ENCODE data around the gene SLC24A4. TPM values are rescaled to one million over a fixed set of nuclear protein-coding genes. Genes with fewer than 3 reads are reported as not detected.
A peak's percentile ranks its signal among the peaks of the same experiment; 100 is the strongest.

SLC24A4 gene
- total RNA-seq, 4 donors from 2014 or later = 0.08 to 0.37 (median 0.22) TPM

DNA sequence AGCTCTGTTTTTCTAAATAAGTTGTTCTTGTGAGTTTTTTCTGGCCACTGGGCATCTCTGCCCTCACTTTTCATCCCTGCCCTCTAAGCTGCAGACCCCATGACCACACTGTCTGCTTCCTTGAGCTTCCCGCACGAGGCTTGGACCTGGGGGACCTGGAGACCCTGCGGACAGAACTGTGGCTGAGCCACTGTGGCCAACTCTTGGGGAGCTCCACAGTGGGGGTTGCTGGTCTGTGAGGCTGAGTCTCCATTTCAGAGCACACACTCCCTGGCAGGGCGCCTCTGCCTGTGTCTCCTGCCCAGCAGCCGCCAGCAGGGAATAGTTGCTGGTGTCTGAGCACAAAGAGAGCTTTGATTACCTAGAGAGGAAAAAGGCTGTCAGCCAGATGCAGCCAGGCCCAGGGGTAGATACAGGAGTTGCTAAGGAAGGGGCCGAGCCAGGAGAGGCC lies 177.6 kb downstream of the SLC24A4 start:
- peak in 1 of 2 donors; percentile 85 for DNase-seq (ENCODE audit: low spot score in 2 of 2)
- WGBS, 2 donors = 74 to 76% methylated on average over 6 of the region's 6 CpGs
- H3K4me3 ChIP-seq (ENCODE audit: low read depth, poor library complexity, severe bottlenecking) = no peak overlapping the region
- TF ChIP-seq POLR2A (IDR thresholded peaks at IDR 0.05) = no peak
- TF ChIP-seq, protein P1, sequence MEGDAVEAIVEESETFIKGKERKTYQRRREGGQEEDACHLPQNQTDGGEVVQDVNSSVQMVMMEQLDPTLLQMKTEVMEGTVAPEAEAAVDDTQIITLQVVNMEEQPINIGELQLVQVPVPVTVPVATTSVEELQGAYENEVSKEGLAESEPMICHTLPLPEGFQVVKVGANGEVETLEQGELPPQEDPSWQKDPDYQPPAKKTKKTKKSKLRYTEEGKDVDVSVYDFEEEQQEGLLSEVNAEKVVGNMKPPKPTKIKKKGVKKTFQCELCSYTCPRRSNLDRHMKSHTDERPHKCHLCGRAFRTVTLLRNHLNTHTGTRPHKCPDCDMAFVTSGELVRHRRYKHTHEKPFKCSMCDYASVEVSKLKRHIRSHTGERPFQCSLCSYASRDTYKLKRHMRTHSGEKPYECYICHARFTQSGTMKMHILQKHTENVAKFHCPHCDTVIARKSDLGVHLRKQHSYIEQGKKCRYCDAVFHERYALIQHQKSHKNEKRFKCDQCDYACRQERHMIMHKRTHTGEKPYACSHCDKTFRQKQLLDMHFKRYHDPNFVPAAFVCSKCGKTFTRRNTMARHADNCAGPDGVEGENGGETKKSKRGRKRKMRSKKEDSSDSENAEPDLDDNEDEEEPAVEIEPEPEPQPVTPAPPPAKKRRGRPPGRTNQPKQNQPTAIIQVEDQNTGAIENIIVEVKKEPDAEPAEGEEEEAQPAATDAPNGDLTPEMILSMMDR (IDR thresholded peaks at IDR 0.05) = no peak
- intact Hi-C loops (cut with DNase I; ENCODE audit: low total_unique reads) = no loop called here

DNA sequence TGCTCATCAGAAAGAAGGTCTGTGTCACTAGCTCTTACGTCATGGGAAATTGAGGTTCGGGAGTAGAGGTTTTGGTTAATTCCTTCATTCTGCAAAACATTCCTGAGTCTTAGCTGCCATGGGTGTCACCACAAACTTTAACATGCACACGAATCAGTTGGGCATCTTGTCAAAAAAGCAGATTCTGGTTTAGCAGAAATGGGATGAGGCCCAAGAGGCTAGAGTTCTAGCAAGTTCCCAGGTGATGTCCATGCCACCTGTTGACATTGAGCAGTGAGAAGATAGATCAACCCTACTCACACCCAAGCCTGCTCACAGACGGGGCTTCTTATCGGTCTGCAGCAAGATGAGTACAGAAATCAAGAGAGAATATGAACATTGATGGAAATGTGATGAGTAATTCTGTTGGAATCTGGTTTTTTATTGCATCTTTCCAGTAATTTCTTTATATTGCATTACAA lies 179.0 kb downstream of the SLC24A4 start:
- TF ChIP-seq POLR2A (IDR thresholded peaks at IDR 0.05) = no peak
- TF ChIP-seq, protein P1 (IDR thresholded peaks at IDR 0.05) = no peak
- intact Hi-C loops (cut with DNase I; ENCODE audit: low total_unique reads) = no loop called here
- no peak for DNase-seq (ENCODE audit: low spot score in 2 of 2)
- no peak overlapping the region for H3K4me3 ChIP-seq (ENCODE audit: low read depth, poor library complexity, severe bottlenecking)
- 54% methylated on average over 5 of the region's 5 CpGs for WGBS, 2 donors

DNA sequence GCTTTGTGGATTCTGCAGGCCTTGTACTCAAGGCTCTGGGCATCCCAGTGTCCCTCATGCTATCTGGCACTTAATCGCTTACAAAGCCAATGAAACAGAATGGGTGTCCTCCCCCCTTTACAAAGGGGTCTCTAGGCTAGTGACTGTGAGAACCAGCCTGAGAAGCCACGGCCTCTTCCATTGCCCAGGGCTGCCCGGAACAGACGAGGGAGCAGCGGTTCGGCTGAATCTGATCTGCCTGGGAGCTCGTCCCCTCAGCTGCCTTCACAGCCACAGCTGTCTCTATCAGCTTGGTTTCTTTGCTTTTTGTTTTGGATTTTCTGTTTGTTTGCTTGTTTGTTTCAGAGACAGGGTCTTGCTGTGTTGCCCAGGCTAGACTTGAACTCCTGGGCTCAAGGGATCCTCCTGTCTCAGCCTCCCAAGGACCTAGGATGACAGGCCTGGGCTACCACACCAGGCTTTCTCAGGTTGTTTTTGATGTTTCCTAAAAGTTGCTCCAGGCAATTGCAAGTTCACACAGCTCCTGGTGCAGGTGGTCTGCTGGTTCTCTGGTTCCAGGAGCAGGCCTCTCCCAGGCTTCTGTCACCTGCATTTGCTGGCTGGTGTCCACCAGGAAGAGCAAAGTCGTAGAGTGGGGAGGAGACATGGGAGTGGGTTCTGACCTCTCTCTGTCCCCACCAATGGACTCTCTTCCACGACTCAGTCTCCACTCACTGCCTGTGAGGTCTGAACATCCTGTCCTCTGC lies 179.7 kb downstream of the SLC24A4 start:
- TF ChIP-seq, protein P1 (IDR thresholded peaks at IDR 0.05) = no peak
- no peak for TF ChIP-seq POLR2A (IDR thresholded peaks at IDR 0.05)
- no peak overlapping the region for H3K4me3 ChIP-seq (ENCODE audit: low read depth, poor library complexity, severe bottlenecking)
- DNase-seq (ENCODE audit: low spot score in 2 of 2) = peak in 1 of 2 donors; percentile 58
- intact Hi-C loops (cut with DNase I; ENCODE audit: low total_unique reads) = no loop called here
- 83 to 91% methylated on average over 9 of the region's 9 CpGs for whole genome bisulfite sequencing, 2 donors

- H3K4me3 ChIP-seq (ENCODE audit: low read depth, poor library complexity, severe bottlenecking) = no peak overlapping the region
- intact Hi-C loops (cut with DNase I; ENCODE audit: low total_unique reads) = no loop called here
- TF ChIP-seq, protein P1 (IDR thresholded peaks at IDR 0.05) = peak in 1 of 3 donors; percentile 35
- TF ChIP-seq POLR2A (IDR thresholded peaks at IDR 0.05) = no peak
- 67 to 76% methylated on average over 4 of the region's 4 CpGs for WGBS, 2 donors
- DNase-seq (ENCODE audit: low spot score in 2 of 2) = peak in 1 of 2 donors; percentile 45
Measured at GRCh38 chr14:92503756-92504491, 181.0 kb downstream of the SLC24A4 start.

- H3K4me3 ChIP-seq (ENCODE audit: low read depth, poor library complexity, severe bottlenecking) = no peak overlapping the region
- TF ChIP-seq POLR2A (IDR thresholded peaks at IDR 0.05) = no peak
- TF ChIP-seq, protein P1 (IDR thresholded peaks at IDR 0.05) = no peak
- intact Hi-C loops (cut with DNase I; ENCODE audit: low total_unique reads) = no loop called here
- DNase-seq (ENCODE audit: low spot score in 2 of 2) = no peak
- WGBS, 2 donors = 93 to 95% methylated on average over 5 of the region's 5 CpGs
Measured at GRCh38 chr14:92505826-92506225, 182.9 kb downstream of the SLC24A4 start.
